HT1080 (cell line): Measurements from ENCODE around the gene DTD2. TPM values are rescaled to one million over a fixed set of nuclear protein-coding genes. Genes with fewer than 3 reads are reported as not detected.
A peak's percentile ranks its signal among the peaks of the same experiment; 100 is the strongest.
"Not testable (repeated sequence)": the region's sequence is repeated elsewhere in the genome, so short reads cannot be mapped to it uniquely, and the experiment has no call there.

ENCODE experiments used
- DNase-seq: peaks from one replicate; pipeline ENCODE4 v3.0.0-alpha.2; 2015; ENCODE audit warnings: low read depth
- total RNA-seq: library from RNA; depleted of rRNA; stranded (reverse); fragments of >200 nt; shearing (Covaris generic); gene quantifications from 2 replicates; pipeline ENCODE4 v1.2.3, GENCODE V29; 2014

The DTD2 gene
- total RNA-seq, 1 experiment from 2014 or later = 49.8 TPM

DNA sequence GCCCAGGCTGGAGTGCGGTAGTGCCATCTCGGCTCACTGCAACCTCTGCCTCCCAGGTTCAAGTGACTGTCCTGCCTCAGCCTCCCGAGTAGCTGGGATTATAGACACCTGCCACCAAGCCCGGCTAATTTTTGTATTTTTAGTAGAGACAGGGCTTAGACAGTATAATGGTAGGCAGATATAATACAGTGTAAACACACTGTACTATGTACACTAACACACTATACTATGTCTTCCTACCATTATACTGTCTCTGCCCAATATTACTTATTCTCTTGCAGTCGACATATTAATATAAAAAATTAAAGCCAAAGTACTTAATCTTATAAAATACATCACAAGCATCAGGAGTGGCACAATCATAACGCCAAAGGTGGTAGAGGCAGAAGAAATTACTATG, 15.0 kb downstream of the DTD2 start:
- DNase-seq = no peak

DNA sequence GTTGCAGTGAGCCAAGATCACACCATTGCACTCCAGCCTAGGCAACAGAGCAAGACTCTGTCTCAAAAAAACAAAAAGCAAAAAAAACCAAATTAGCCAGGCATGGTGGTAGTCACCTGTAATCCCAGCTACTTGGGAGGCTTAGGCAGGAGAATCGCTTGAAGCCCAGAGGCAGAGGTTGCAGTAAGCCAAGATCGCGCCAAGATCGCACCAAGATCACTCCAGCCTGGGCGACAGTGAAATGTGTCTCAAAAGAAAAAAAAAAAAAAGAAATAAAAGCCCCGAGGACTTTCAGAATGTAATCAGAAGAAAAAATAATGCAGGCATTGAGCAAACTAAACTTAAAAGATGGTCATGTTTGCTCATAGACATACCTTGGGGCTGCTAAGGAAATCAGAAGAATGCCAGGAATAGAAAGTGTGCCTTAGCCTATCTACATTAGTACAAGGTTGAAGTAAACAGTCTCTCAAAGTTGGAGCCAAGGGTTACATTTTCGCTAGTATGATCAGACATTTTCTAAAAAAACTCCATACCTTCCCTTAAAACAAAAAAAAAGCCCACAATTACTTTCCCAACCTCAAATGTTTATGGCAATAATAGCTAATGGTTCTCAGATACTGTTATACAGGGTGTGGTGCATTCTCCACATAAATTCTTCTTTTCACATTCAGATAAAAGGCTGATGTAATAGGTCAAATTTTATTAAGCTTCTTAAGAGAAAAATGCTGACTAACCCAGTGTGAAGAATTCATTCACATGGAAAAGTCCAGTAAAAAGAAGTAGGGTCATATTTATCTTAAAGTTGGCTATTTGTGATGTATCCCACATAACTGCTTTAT, 15.8 kb downstream of the DTD2 start:
- DNase-seq = no peak

DNA sequence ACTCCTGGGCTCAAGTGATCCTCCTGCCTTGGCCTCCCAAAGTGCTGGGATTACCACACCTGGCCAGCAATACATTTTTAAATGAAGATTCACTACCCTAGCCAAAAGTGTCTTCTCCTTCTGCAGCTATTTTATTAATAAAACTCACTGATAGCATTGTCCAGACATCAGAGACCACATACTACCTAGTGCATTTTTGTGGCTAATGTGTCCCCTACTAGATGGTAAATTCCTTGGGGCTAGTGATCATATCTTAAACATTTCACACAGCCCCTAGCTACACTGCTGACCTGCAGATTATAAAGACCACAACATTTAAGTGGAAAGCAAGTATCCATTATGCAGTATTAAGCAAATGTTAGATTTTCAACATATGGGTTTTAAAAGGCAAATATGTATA, 17.0 kb downstream of the DTD2 start:
- no peak for DNase-seq

- DNase-seq = no peak
Observed at GRCh38 chr14:31439561-31439960, 17.7 kb downstream of the DTD2 start.

GRCh38 chr14:31437045-31437691, 20.1 kb downstream of the DTD2 start:
- not testable (repeated sequence) for DNase-seq

DNA sequence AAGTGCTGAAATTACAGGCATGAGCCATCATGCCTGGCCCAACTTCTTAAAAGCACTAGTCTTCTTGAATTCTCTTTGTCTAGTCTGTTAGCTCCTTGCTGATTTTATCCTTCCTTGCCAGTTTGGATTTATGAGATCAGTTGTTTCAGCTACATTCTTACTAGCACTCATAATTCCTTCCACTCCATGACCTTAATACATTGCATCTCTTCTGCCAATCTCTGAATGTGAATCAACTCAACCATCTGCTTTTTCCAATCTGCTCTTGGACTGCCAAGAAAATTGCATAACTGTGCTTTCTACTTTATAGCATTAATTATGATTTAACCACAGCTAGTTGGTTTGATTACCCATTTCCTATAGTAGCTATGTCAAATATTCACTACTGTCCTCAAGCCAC, 22.0 kb downstream of the DTD2 start:
- no peak for DNase-seq

DNA sequence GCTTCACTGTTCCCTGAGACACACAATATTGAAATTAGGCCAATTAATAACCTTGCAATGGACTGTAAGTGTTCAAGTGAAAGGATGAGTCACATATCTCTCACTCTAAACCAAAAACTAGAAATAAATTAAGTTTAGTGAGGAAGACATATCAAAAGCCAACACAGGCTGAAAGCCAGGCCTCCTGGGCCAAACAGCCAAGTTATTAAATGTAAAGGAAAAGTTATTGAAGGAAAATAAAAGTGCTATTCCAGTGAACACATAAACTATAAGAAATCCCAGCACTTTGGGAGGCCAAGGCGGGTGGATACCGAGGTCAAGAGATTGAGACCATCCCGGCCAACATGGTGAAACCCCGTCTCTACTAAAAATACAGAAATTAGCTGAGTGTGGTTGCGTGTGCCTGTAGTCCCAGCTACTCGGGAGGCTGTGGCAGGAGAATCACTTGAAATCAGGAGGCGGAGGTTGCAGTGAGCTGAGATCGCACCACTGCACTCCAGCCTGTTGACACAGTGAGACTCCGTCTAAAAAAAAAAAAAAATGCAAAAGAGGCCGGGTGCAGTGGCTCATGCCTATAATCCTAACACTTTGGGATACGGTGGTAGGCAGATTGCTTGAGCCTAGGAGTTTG, 26.6 kb downstream of the DTD2 start:
- DNase-seq = no peak

DNA sequence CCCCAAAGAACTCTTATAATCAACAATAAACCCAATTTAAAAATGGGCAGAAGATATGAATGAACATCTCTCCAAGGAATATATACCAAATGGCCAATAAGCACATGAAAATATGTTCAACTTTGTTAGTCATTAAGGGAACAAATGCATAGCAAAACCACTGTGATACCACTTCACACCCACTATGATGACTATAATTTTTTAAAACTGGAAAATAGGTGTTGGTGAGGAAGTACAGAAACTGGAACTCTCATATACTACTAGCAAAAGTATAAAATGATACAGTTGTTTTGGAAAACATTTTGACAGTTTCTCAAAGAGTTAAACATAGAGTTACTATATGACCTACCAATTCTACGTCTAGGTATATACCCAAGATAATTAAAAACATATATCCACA, 27.5 kb downstream of the DTD2 start:
- DNase-seq = no peak

DNA sequence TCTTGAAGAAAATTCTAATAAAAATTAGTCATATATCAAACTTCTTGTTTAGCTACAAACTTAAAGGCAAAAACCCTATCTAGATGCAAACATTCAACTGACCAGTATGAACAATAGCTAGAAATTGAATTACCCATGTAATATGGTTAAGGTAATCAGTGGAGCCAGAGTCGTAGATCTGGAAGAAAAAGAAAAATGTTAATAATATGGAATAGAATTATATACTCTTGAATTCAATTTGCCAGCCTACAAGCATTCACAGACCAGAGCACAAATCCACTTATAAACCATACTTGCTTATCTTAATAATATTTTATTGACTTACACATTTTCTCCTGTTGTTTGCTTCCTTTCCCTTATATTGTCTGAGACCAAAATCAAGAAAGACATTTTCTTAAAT, 29.3 kb downstream of the DTD2 start:
- DNase-seq = no peak

- no peak for DNase-seq
Observed at GRCh38 chr14:31426663-31427062, 30.6 kb downstream of the DTD2 start.

- no peak for DNase-seq
Observed at GRCh38 chr14:31425905-31426304, 31.4 kb downstream of the DTD2 start.

- no peak for DNase-seq
Observed at GRCh38 chr14:31421200-31421599, 36.1 kb downstream of the DTD2 start.

DNA sequence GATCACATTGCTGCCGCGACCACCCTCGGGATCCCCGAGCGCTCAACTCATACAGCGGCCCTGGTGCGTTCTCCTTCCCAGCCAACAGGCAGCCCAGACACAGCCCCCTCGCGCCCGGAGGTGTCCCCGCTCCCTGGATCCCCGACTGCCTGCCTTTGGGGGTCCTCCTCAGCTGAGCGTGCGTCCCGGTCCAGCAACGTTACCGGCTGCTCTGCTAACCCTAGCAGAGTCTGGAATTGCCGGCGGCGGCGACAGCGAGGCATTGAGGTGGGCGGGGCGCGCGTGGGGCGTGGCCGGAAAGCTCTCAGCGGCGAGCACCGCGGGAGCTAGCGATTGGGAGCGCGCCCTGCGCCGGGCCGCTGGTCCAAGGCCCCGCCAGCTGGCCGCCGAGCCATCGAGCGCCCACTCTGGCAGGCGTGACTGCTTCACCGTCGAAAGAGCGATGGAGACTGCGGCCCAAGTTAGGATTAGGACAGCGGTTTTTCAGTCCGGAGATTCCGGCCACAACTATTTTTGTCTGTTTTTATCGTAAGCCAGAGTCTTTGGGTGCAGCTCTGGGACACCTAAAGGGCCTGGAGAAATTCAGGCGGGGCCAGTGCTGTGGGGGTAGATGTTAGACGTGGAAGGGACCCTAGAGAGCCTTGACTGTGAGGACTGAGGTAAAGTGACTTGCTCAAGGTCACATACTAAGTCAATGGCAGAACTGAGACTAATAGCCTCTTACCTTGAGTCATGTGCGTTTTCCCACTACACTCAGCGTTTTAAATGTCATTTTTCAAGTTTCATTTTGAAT, 36.8 kb downstream of the DTD2 start, which contains the start of gene HEATR5A:
Gene HEATR5A (minus strand): TSS at position 232 of the 793 bp plus-strand sequence. CDS start 17,575 bp downstream, outside the sequence.
- DNase-seq = peak; percentile 94

- DNase-seq = peak; percentile 31
Observed at GRCh38 chr14:31419967-31420318, 37.4 kb downstream of the DTD2 start.

DNA sequence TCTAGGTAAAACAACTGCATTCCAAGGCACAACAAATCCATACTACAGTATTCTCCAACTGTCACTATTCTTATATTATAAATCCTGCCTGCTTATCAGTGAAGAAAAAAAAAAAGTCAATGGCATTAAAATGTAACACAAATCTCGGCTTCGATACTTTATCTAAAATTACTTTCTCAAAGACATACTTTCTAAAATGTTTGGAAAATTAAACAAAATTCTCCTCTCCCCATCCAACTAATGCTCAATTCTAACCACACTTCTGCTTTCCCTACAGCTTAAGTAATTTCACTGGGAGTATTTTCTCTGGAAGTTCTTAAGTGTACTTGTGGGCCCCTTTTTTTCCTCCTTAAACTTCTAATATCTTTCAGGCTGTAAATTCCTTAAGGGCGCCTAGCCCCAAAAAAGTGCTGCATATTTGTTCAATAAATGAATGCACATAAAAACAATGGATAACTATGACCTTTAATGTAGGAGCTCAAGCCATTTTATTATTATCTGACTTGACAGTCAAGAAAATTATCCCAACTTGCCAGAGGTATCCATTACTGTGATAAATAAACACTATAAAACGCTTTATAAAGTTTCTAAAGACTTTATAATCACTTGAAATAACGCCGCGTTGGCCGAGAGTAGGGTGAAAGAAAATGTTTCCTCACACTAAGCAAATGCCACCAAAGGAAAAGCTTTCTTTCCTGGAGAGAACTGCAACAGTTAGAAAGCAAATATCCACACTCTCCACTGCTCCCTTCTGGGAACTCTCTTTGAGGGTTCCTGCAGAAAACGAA, 37.9 kb downstream of the DTD2 start:
- DNase-seq = peak; percentile 2

DNA sequence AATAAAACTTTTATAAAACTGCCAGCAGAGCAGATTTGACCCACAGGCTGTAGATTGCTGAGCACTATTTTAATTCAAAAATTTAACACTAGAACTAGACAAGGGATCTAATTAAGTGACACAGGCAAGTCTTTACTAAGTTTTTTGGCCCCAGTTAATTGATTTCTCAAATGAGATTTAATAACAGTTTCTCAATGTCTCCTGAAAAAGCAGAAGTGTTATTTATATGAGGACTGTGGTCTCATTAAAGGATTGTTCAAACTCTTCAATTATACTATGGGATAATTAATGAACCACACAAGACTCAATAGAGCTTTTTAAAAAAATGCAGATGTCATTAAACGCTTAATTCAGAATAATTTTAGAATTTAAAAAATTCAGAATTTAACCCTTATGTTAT, 38.9 kb downstream of the DTD2 start:
- no peak for DNase-seq

GRCh38 chr14:31414190-31414833, 43.0 kb downstream of the DTD2 start:
- DNase-seq = peak; percentile 49

DNA sequence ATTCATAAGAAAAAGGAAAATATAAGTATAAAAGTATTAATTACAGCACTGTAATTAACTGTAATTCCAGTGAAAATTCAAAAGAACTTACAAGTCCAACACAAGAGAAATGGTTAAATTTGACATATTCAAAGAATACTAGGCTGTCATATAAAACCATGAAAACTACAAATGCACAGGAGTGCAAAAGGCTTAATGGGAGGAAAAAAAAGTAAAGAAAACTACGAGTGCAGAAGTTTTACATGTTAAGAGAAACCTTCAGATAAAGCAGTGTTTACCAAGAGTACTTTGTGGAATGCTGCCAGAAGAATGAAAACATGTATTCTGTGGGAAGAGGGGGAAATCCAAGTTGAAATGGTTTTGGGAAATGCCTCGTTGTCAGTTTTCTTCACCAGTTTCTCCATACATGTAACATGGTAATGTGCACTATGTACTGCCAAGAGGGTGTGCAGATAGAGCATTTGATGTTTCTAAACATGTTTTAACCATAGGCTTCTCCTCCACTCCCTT, 46.0 kb downstream of the DTD2 start:
- no peak for DNase-seq

DNA sequence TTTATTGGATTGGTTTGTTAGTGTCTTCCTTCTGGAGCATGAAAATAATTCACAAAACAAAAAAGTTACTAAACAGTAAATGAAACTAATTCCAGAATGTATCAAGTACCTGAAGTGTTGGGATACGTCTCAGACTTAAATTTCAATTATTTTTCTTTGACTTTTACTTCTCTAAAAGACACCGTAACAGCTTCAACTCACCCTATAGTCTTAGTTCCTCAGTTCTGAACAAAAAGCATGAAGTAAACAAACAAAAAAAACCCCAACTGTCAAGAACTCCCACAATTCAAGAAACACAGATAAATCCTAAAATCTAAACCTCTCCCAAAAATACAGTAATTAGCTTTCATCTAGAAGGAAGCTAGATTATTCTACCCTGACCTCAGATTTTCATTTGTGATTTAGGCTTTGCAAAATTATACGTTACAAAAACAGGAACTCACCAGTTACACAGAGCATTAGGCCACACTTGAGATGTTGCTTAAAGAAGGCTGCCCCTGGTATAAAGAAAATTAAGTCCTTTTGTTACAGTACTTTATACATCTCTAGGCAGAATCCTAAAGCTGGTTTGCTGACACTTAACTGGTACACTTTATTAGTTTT, 47.2 kb downstream of the DTD2 start:
- no peak for DNase-seq

- DNase-seq = no peak
Observed at GRCh38 chr14:31408421-31408820, 48.9 kb downstream of the DTD2 start.
